Pancreas (tissue), 10 donors: ENCODE data around the gene MTARC2. TPM values are rescaled to one million over a fixed set of nuclear protein-coding genes. Genes with fewer than 3 reads are reported as not detected.
A peak's percentile ranks its signal among the peaks of the same experiment; 100 is the strongest.

Experiments used
- ATAC-seq, 4 donors: fragments of 200-7000 bp; cut with Tn5 transposase; one replicate each; pipeline versions ENCODE4 v1.8.0 to v1.9.1; 2020; ENCODE audit warnings: mild to moderate bottlenecking in 4 of 4, moderate library complexity in 4 of 4
- DNase-seq, 6 donors: peaks; one replicate each; pipeline ENCODE4 v3.0.0-alpha.2; 2020
- FAIRE-seq: peaks from 2 replicates; lab custom pipeline; 2012; peaks lifted over from hg19 to GRCh38; lab: Jason Lieb, UNC
- H3K27ac ChIP-seq, 4 donors: fragments of 200-600 bp; sonication (generic); 1 replicate in 3 of 4; 2 replicates in 1 of 4; pipeline versions ENCODE4 v1.5.0 to v1.8.0; 2020
- H3K27me3 ChIP-seq, 4 donors: fragments of 200-600 bp; one replicate each; pipeline ENCODE4 v1.8.0; 2021
- H3K36me3 ChIP-seq, 3 donors: fragments of 200-600 bp; sonication (generic) in 1 of 3; one replicate each; pipeline versions ENCODE4 v1.5.0 to v1.8.0; 2020 to 2021
- H3K4me1 ChIP-seq, 3 donors: fragments of 200-600 bp; one replicate each; pipeline ENCODE4 v1.8.0; 2021
- H3K4me3 ChIP-seq, 4 donors: fragments of 200-600 bp; sonication (generic) in 2 of 4; one replicate each; pipeline versions ENCODE4 v1.5.0 to v1.8.0; 2020 to 2021
- H3K9me3 ChIP-seq, 4 donors: fragments of 200-600 bp; one replicate each; pipeline ENCODE4 v1.8.0; 2021
- WGBS, 2 donors: extraction: QIAGEN DNeasy Blood & Tissue Kit; methylation state at CpG; one replicate each; pipeline ENCODE4 v1.1.7; 2013; 5-methylcytosine and 5-hydroxymethylcytosine counted together
- intact Hi-C, 3 donors: fragments of 100-400 bp; cut with DNase I; formaldehyde crosslinking; loops; one replicate each; pipeline versions ENCODE4 v1.11.1 to v1.14.2; 2022
- polyA plus RNA-seq, 2 donors: library from polyadenylated mRNA; stranded (reverse); fragments of 200-250 nt; gene quantifications; one replicate each; pipeline ENCODE4 v1.2.3, GENCODE V29; 2013
- total RNA-seq, 6 donors: library from RNA; stranded (reverse); fragmentation: NEBNext Ultra II Directional in 4 of 6; extraction: Animal tissue kit (Norgen Biotek cat#: 25700) in 4 of 6; gene quantifications; one replicate each; pipeline versions ENCODE4 v1.2.1 to v1.2.4, GENCODE V29; 2021 to 2023
- TF ChIP-seq, protein P1 (sequence below), 4 donors: fragments of 200-600 bp; sonication (generic) in 3 of 4; IDR thresholded peaks; one replicate each; pipeline versions ENCODE4 v1.5.0 to v1.8.0; 2021; ENCODE audit warnings: antibody characterized with exemption in 4 of 4
- donor health status: healthy with polysubstance abuse.
- donor health status: DM: no; HTN: no; CAD: no; lungs with moderate emphysema.
- donor health status: DM: no; HTN: no; CAD: no.
- donor health status: control.
- donor health status: control.
- donor health status: Bipolar disorder and iron deficiency.
- donor health status: DM: yes; HTN: yes; CAD: no.
- donor health status: DM: no; HTN: no; CAD: no.
- donor health status: DM: no; HTN: no; CAD: no.
- donor health status: DM: yes; HTN: yes; CAD: no.

Gene MTARC2
- total and polyA plus RNA-seq, 8 donors: 12.2 to 27.0 (median 16.6) TPM

DNA sequence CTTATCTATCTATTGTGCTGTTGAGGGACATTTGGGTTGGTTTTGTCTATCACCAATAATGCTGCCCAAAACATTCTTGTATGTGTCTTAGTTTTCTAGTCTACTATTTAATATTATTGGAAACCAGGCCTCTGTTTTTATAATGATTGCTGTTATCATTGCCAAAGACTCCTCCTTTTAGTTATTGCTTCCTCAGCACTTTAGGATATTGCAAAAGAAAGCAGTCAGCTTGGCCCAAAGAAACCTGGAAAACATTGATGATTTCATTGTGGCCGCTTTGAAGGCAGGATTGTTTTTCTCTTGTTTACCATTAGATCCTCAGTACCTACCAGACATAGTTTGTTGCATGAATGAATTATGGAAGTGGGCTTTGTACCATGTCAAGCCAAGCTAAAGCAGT lies 20.6 kb upstream of the MTARC2 start:
- H3K4me3 ChIP-seq: no peak overlapping the region
- no peak for FAIRE-seq
- WGBS, 2 donors: 74 to 84% methylated on average over 1 of the region's 1 CpG
- no peaks in the 10 kb centered on the region for H3K27me3 ChIP-seq
- peaks cover 0 to 3% (median 0%) of the 10 kb centered on the region in 3 donors for H3K4me1 ChIP-seq
- no peaks in the 10 kb centered on the region for H3K36me3 ChIP-seq
- ATAC-seq: no peak
- TF ChIP-seq, protein P1, sequence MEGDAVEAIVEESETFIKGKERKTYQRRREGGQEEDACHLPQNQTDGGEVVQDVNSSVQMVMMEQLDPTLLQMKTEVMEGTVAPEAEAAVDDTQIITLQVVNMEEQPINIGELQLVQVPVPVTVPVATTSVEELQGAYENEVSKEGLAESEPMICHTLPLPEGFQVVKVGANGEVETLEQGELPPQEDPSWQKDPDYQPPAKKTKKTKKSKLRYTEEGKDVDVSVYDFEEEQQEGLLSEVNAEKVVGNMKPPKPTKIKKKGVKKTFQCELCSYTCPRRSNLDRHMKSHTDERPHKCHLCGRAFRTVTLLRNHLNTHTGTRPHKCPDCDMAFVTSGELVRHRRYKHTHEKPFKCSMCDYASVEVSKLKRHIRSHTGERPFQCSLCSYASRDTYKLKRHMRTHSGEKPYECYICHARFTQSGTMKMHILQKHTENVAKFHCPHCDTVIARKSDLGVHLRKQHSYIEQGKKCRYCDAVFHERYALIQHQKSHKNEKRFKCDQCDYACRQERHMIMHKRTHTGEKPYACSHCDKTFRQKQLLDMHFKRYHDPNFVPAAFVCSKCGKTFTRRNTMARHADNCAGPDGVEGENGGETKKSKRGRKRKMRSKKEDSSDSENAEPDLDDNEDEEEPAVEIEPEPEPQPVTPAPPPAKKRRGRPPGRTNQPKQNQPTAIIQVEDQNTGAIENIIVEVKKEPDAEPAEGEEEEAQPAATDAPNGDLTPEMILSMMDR (IDR thresholded peaks at IDR 0.05): no peak
- DNase-seq: no peak
- intact Hi-C loops: no loop called here
- no peaks in the 10 kb centered on the region for H3K9me3 ChIP-seq
- H3K27ac ChIP-seq: no peak overlapping the region

DNA sequence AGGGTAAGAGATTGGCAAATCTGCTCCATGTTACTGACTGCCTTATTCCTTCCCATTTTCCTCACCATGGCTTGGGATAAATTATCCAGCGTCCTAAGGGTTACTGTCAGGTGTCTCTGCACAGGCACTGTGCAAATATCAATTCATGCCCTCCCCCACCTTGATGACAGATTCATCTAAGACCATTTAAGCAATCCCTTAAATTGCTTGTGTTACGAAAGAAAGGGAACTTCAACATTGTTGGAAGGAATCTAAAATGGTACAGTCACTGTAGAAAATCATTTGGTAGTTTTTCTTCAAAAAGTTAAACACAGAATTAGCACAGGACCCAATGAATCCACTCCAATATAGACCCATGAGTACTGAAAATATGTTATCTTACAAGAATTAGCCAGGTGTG lies 17.6 kb upstream of the MTARC2 start:
- intact Hi-C loops: loop anchor here in 1 of 3 donors (5.0 kb wide), 1 partner anchor 43 kb away; no protein-coding TSS in a partner anchor
- TF ChIP-seq, protein P1 (IDR thresholded peaks at IDR 0.05): no peak

DNA sequence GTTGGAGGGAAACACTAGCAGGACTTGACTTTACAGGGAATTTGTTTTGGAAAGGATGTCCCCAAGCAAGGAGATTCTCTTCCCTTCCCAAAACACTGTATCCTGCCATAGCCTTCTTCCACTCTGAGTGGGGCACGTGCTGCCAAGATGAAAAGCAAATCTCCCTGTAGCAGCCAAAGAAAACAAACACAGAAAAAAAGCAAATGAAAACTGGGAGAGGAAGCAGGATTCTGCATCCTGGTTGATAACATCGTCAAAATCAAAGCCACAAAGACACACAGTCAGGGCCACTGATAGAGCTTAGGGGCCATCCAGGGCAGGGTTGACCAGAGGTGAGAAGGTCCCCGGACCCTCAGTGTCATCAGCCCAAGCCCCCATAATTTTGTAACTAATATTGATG lies 16.0 kb upstream of the MTARC2 start:
- peak in 1 of 4 donors; percentile 8 for ATAC-seq
- Histone ChIP-seq H3K27me3 (no peaks in the 10 kb centered on the region), H3K9me3 (no peaks in the 10 kb centered on the region), H3K36me3 (no peaks in the 10 kb centered on the region), H3K4me1 (peaks cover 0 to 10% (median 0%) of the 10 kb centered on the region in 3 donors), H3K4me3 (no peak overlapping the region), H3K27ac (no peak overlapping the region)
- DNase-seq: no peak
- WGBS, 2 donors: 37 to 44% methylated on average over 3 of the region's 3 CpGs
- TF ChIP-seq, protein P1 (IDR thresholded peaks at IDR 0.05): no peak
- intact Hi-C loops: loop anchor here in 1 of 3 donors (5.0 kb wide), 1 partner anchor 45 kb away; no protein-coding TSS in a partner anchor
- no peak for FAIRE-seq

More for the DNA sequence above, 17.6 kb upstream of the MTARC2 start:
- Histone ChIP-seq H3K4me3 (no peak overlapping the region), H3K9me3 (no peaks in the 10 kb centered on the region), H3K4me1 (peaks cover 0 to 10% (median 0%) of the 10 kb centered on the region in 3 donors), H3K27me3 (no peaks in the 10 kb centered on the region), H3K27ac (no peak overlapping the region), H3K36me3 (no peaks in the 10 kb centered on the region)
- FAIRE-seq (no peak), DNase-seq (no peak), ATAC-seq (no peak)
- 73 to 80% methylated on average over 2 of the region's 2 CpGs for WGBS, 2 donors

DNA sequence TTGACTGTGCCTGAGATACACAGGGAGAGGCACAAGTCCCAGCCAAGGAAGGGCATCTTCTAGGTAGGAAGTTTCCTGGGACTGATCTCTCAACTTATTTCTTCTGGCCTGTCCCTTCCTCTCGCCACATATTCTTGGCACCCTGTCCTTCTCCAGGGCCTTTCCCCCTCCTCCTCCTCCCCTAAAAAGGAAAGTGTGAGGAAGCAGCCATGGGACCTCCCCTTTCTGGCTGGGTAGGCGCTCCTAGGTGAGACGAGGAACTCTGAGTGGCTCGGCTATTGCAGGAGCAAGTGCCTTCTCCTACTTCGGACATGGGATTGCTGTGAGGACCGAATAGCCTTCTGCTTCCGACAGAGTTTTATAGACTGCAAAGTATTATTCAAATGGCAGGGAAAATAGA lies 15.5 kb upstream of the MTARC2 start:
- intact Hi-C loops: loop anchor here in 1 of 3 donors (5.0 kb wide), 1 partner anchor 45 kb away; no protein-coding TSS in a partner anchor
- TF ChIP-seq, protein P1 (IDR thresholded peaks at IDR 0.05): no peak
- 54 to 78% methylated on average over 7 of the region's 7 CpGs for WGBS, 2 donors
- H3K27me3 ChIP-seq: no peaks in the 10 kb centered on the region
- no peaks in the 10 kb centered on the region for H3K36me3 ChIP-seq
- peak overlapping the region in 1 of 4 donors; percentile 32 for H3K4me3 ChIP-seq
- no peak for FAIRE-seq
- H3K9me3 ChIP-seq: no peaks in the 10 kb centered on the region
- no peak for DNase-seq
- peak; percentile 10 to 58 (median 48) for ATAC-seq
- H3K27ac ChIP-seq: peak overlapping the region in 2 of 4 donors; percentile 10 to 51
- H3K4me1 ChIP-seq: peaks cover 0 to 10% (median 0%) of the 10 kb centered on the region in 3 donors

DNA sequence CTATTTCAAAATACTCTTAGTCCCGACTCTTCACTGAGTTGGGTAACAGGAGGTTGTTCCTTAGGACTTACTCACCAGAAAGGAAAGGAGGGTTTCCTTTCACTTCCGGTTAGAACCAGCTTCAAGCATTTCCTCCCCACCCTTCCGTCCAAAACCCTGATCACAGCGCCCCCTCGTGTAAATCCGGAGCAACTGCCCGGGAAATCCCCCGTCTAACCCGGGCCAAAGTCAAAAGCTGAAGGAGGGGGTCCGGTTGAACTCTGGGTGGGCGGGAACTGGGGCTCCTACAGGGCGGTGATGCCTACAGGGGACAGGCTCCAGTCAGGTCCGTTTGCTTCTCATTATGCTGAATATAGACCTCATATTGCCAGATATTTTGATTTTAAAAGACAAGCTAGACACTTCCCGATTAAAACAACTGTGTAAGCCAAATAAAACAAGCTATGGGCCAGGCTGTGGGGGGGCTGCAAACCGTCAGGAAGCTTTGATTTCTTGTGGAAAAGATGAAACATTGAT lies 15.0 kb upstream of the MTARC2 start:
- peak in 5 of 6 donors; percentile 68 to 84 (median 79) for DNase-seq
- peak; percentile 87 to 97 (median 94) for ATAC-seq
- peaks cover 0 to 10% (median 0%) of the 10 kb centered on the region in 3 donors for H3K4me1 ChIP-seq
- peak; percentile 13 for FAIRE-seq
- no peaks in the 10 kb centered on the region for H3K36me3 ChIP-seq
- H3K27me3 ChIP-seq: no peaks in the 10 kb centered on the region
- WGBS, 2 donors: 2 to 3% methylated on average over 15 of the region's 15 CpGs
- H3K27ac ChIP-seq: peak overlapping the region in 2 of 4 donors; percentile 10 to 51
- intact Hi-C loops: loop anchor here in 1 of 3 donors (5.0 kb wide), 1 partner anchor 46 kb away; no protein-coding TSS in a partner anchor
- peak overlapping the region in 1 of 4 donors; percentile 32 for H3K4me3 ChIP-seq
- TF ChIP-seq, protein P1 (IDR thresholded peaks at IDR 0.05): peak; percentile 51 to 85 (median 72)
- no peaks in the 10 kb centered on the region for H3K9me3 ChIP-seq
